NCI-H748 (cell line): ENCODE data around the gene NAP1L2.
"Not testable (repeated sequence)": the region's sequence is repeated elsewhere in the genome, so short reads cannot be mapped to it uniquely, and the experiment has no call there.

Experiments used
- DNase-seq: peaks from one replicate; lab custom pipeline; 2025; ENCODE audit not compliant: unreplicated experiment; lab: John Stamatoyannopoulos, UW

Gene NAP1L2, protein sequence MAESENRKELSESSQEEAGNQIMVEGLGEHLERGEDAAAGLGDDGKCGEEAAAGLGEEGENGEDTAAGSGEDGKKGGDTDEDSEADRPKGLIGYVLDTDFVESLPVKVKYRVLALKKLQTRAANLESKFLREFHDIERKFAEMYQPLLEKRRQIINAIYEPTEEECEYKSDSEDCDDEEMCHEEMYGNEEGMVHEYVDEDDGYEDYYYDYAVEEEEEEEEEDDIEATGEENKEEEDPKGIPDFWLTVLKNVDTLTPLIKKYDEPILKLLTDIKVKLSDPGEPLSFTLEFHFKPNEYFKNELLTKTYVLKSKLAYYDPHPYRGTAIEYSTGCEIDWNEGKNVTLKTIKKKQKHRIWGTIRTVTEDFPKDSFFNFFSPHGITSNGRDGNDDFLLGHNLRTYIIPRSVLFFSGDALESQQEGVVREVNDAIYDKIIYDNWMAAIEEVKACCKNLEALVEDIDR

DNA sequence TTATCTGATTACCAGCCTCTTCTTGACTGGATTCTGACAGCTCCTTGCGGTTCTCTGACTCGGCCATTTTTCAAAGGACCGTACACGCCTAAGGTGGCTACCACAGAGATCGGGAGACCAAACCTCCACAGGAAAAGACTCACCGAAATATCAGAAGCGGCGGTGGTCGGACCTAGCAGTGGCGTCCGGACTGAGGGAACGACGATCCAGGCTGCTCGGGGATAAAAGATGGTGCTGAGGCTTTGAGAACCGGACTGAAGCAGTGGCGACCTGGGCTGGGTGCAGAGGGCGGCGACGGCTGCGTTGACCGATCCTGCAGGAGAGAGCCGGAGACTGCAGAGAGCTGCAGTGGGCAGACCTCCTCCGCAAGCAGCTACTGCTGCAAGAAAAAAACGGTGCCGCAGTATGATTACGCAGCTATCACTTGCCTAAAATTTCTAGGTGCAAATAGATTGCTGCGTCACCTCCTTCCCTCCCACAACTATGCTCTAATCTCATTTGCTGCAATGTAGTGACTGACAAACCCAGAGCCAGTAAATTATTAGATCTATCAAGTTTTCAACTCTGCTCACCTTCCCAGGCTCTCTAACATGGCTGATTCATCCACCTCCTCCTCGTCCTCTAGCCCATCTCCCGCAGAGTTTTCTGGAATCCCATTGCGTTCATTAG lies at the start of gene NAP1L2:
TSS of gene NAP1L2 (minus strand) at position 426 of the 669 bp plus-strand sequence. CDS start at position 67, 359 bp downstream.
- DNase-seq: peak; percentile 20

DNA sequence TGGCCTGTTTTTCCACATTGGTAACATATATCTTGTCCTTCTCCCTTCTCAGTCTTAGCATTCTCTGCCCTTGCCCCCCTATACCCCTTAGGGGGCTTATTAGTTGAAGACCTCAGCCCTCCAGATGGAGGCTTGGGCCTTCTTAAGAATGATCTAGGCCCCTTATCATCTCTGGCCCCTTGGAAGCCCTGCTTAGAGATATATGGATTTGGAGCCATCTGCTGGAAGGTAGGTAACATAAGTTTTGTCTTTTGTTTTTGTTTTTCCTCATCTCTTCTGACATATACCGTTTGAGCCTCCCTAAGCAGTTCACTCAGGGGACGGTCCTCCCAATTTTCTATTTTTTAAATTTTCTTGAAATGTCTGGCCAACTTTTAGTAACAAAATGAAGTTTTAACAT lies 48.3 kb upstream of the NAP1L2 start:
- peak; percentile 13 for DNase-seq

DNA sequence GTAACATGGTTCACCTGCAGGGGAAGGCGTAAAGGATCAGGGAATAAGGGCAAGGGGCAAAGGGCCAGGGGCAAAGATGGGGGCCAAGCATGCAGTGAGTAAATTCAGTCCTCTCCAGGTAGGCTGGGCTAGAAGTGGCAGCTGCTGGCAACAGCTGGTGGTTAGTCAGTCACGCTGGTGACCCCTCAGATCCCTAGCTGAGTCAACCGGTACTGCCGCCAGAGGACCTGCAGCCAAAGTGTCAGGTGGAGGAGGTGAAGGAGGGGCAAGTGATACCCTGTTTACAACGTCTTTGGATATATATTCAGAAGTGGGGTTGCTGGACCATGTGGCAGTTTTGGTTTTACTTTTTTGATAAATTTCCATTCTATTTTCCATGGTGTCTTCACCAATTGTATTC lies 24.6 kb upstream of the NAP1L2 start:
- DNase-seq: no peak

DNA sequence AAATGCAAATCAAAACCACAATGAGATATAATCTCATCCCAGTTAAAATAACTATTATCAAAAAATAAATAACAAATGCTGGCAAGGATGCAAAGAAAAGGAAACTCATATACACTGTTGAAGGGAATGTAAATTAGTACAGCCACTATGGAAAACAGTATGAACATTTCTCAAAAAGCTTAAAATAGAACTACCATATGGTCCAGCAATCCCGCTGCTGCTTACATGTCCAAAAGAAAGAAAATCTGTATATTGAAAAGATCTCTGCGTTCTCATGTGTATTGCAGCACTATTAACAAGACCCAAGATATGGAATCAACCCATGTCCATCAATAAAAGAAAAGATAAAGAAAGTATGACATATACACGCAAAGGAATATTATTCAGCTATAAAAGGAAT lies 3.0 kb upstream of the NAP1L2 start:
- DNase-seq: no peak

DNA sequence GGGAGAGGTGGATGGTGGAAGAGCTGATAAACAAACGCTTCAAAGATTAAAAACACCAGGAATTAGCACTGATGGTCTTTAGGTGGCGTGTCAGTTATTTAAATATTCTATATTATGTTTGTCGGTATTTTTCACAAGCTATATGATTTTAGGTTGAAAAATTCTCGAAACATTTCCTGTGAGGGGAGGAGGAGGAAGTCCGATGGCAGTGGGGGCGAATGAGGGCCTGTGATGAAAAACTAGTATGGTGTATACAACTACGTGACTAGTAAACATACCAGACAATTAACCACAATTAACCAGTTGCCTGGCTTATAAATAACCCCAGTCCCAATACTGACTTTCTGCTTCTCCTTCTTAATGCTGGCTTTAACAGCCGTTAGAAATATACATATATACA lies 595 bp upstream of the NAP1L2 start:
- DNase-seq: no peak

DNA sequence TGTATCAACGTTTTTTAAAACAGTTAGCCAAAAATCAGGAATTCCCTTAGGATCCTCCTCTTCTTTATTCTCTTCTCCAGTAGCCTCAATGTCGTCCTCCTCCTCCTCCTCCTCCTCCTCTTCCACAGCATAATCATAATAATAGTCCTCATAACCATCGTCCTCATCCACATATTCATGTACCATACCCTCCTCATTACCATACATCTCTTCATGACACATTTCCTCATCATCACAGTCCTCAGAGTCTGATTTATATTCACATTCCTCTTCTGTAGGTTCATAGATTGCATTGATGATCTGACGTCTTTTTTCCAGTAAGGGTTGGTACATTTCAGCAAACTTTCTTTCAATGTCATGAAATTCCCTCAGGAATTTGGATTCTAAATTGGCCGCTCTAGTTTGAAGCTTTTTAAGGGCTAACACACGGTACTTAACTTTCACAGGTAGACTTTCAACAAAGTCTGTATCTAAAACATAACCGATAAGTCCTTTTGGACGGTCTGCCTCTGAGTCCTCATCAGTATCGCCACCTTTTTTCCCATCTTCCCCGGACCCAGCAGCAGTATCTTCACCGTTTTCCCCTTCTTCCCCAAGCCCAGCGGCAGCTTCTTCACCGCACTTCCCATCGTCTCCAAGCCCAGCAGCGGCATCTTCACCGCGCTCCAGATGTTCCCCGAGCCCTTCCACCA lies 771 bp downstream of the NAP1L2 start:
- DNase-seq: no peak

DNA sequence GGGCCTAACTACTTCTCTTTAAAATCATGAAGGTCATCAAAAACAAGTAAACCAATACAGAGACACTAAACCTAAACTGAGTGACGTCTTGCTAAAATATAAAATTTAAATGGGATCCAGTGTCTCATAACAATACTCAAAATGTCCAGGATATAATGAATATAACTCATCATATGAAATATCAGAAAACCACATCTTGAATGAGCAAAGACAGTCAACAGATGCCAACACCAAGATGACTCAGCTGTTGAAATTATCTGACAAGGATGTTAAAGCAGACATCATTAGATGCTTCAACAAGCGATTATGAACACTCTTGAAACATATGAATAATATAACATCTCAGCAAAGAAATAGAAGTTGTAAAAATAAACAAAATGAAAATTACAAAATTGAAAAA lies 8.3 kb downstream of the NAP1L2 start:
- DNase-seq: no peak

DNA sequence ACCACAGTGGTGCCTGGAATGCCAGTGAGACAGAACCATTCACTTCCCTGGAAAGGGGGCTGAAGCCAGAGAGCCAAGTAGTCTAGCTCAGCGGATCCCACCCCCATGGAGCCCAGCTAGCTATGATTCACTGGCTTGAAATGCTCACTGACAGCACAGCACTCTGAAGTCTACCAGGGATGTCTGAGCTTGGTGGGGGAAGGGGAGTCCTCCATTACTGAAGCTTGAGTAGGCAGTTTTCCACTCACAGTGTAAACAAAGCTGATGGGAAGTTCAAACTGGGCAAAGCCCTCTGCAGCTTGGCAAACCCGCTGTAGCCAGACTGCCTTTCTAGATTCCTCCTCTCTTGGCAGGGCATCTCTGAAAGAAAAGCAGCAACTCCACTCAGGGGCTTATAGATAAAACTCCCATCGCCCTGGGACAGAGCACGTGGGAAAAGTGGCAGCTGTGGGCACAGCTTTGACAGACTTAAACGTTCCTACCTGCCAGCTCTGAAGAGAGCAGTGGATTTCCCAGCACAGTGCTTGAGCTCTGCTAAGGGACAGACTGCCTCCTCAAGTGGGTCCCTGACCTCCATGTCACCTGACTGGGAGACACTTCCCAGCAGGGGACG lies 32.0 kb downstream of the NAP1L2 start:
- DNase-seq: no peak

DNA sequence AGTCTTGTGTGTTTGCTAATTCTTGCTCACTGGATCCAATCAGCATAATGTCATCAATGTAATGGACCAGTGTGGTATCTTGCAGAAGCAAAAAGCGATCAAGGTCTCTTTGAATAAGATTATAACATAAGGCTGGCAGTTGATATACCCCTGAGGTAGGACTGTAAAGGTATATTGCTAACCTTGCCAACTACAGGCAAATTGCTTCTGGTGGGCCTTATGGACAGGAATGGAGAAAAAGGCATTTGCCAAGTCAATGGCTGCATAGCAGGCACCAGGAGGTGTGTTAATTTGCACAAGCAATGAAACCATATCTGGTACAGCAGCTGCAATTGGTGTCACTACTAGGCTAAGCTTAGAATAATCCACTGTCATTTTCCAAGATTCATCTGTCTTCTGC lies 45.7 kb downstream of the NAP1L2 start:
- DNase-seq: not testable (repeated sequence)
